Keratinocyte (primary cell): ENCODE results near the gene SNAPC4. TPM values are rescaled to one million over a fixed set of nuclear protein-coding genes. Genes with fewer than 3 reads are reported as not detected.

Experiments used
- DNase-seq: peaks from one replicate; pipeline ENCODE4 v3.0.0-alpha.2; 2011; ENCODE audit warnings: low read depth, missing footprints, low spot score
- FAIRE-seq: peaks from 2 replicates; lab custom pipeline; 2011; peaks lifted over from hg19 to GRCh38; lab: Jason Lieb, UNC
- H2AFZ ChIP-seq: 2 replicates; pipeline ENCODE4 v1.6.0; 2012; ENCODE audit warnings: low read length, control low read depth, inconsistent platforms; ENCODE audit not compliant: control insufficient read depth
- H3K27ac ChIP-seq: 2 replicates; pipeline ENCODE4 v1.5.1; 2011; ENCODE audit warnings: low read length; ENCODE audit not compliant: control insufficient read depth, insufficient read depth
- H3K27me3 ChIP-seq: 3 replicates; pipeline ENCODE4 v1.6.0; 2011; ENCODE audit warnings: low read length; ENCODE audit not compliant: control insufficient read depth, insufficient read depth; ENCODE audit errors: extremely low read depth
- H3K36me3 ChIP-seq, 2 experiments: 2 replicates in 1 of 2; 3 replicates in 1 of 2; pipeline ENCODE4 v1.5.1; 2011; ENCODE audit warnings: low read length in 2 of 2, mild to moderate bottlenecking in 1 of 2; ENCODE audit not compliant: control insufficient read depth in 2 of 2, insufficient read depth in 2 of 2; ENCODE audit errors: extremely low read depth in 1 of 2
- H3K4me1 ChIP-seq: 3 replicates; pipeline ENCODE4 v1.5.1; 2011; ENCODE audit warnings: low read length; ENCODE audit not compliant: control insufficient read depth, insufficient read depth; ENCODE audit errors: extremely low read depth
- H3K4me2 ChIP-seq: 3 replicates; pipeline ENCODE4 v1.6.0; 2011; ENCODE audit warnings: low read depth, low read length; ENCODE audit not compliant: control insufficient read depth, insufficient read depth; ENCODE audit errors: extremely low read depth
- H3K4me3 ChIP-seq, 3 experiments: fragments of 200-600 bp in 1 of 3; sonication (generic) in 1 of 3; 2 replicates in 2 of 3; 3 replicates in 1 of 3; pipeline ENCODE4 v1.5.1; 2011 to 2016; ENCODE audit warnings: low read length in 3 of 3, mild to moderate bottlenecking in 3 of 3, control low read depth in 2 of 3, inconsistent platforms in 1 of 3, low read depth in 1 of 3, mixed read lengths in 1 of 3, mixed run types in 1 of 3, moderate library complexity in 1 of 3; ENCODE audit not compliant: control insufficient read depth in 2 of 3, insufficient read depth in 2 of 3; ENCODE audit errors: extremely low read depth in 1 of 3
- H3K79me2 ChIP-seq: 2 replicates; pipeline ENCODE4 v1.6.0; 2012; ENCODE audit warnings: low read length; ENCODE audit not compliant: control insufficient read depth, insufficient read depth
- H3K9ac ChIP-seq: 3 replicates; pipeline ENCODE4 v1.6.0; 2011; ENCODE audit warnings: low read length; ENCODE audit not compliant: control insufficient read depth, insufficient read depth; ENCODE audit errors: extremely low read depth
- H3K9me1 ChIP-seq: 3 replicates; pipeline ENCODE4 v1.6.0; 2011; ENCODE audit warnings: low read length; ENCODE audit not compliant: control insufficient read depth, insufficient read depth; ENCODE audit errors: extremely low read depth
- H3K9me3 ChIP-seq: 2 replicates; pipeline ENCODE4 v1.5.1; 2012; ENCODE audit warnings: low read depth, low read length; ENCODE audit not compliant: control insufficient read depth
- H4K20me1 ChIP-seq: 3 replicates; pipeline ENCODE4 v1.6.0; 2011; ENCODE audit warnings: low read length; ENCODE audit not compliant: control insufficient read depth, insufficient read depth; ENCODE audit errors: extremely low read depth
- CTCF ChIP-seq, 3 experiments: IDR thresholded peaks in 1 of 3; conservative IDR thresholded peaks in 1 of 3; optimal IDR thresholded peaks in 1 of 3; 2 replicates in 2 of 3; 3 replicates in 1 of 3; pipeline versions ENCODE3 to v1.5.1; 2011; ENCODE audit warnings: low read length in 3 of 3, mild to moderate bottlenecking in 3 of 3, moderate library complexity in 2 of 3, control low read depth in 1 of 3, inconsistent platforms in 1 of 3; ENCODE audit not compliant: insufficient read depth in 2 of 3; ENCODE audit errors: extremely low read depth in 1 of 3
- EZH2 ChIP-seq: IDR thresholded peaks from one replicate; pipeline ENCODE4 v1.6.1; 2012; ENCODE audit warnings: inconsistent platforms, mild to moderate bottlenecking, low read length, moderate library complexity
- dilution Hi-C: fragments of 300-500 bp; cut with MboI; formaldehyde crosslinking; loops from one replicate; pipeline ENCODE4 v1.7.0; 2020; ENCODE audit warnings: low sequenced_read_pairs; ENCODE audit not compliant: extremely low pct_ligation_motif_present
- polyA plus RNA-seq, 5 experiments: library from polyadenylated mRNA; depleted of rRNA in 3 of 5; stranded (reverse) in 3 of 5; stranded (forward) in 1 of 5; unstranded in 1 of 5; fragments of >200 nt; gene quantifications; 1 replicate in 1 of 5; 2 replicates in 3 of 5; 3 replicates in 1 of 5; pipeline versions ENCODE4 v1.2.1 to v1.2.3, GENCODE V29; 2011 to 2012; ENCODE audit warnings: missing spikeins in 2 of 5, low read depth in 1 of 5, low replicate concordance in 1 of 5

SNAPC4 gene
- polyA plus RNA-seq, 1 donor (not counting 4 experiments of a cell fraction or from before 2014, with no cell fraction given): 3.6 TPM

GRCh38 chr9:136372561-136373299, 27.2 kb downstream of the SNAPC4 start:
- Histone ChIP-seq H3K4me3 (no peak overlapping the region), H3K9ac (no peak overlapping the region), H3K27me3 (no peaks in the 10 kb centered on the region), H3K79me2 (no peaks in the 10 kb centered on the region), H3K36me3 (peaks cover 0 to 11% of the 10 kb centered on the region in 2 experiments), H2AFZ (no peak overlapping the region), H3K4me2 (no peak overlapping the region), H3K27ac (no peak overlapping the region), H3K4me1 (peaks cover 8% of the 10 kb centered on the region), H3K9me3 (no peaks in the 10 kb centered on the region), H3K9me1 (no peaks in the 10 kb centered on the region), H4K20me1 (peaks cover 2% of the 10 kb centered on the region)
- DNase-seq: no peak
- dilution Hi-C loops: no loop called here
- TF ChIP-seq EZH2 (no peak), CTCF (optimal IDR thresholded peaks at IDR 0.05 in 1 of 3, IDR thresholded peaks at IDR 0.05 in 1 of 3, conservative IDR thresholded peaks at IDR 0.05 in 1 of 3; ENCODE audit: extremely low read depth in 1 of 3, insufficient read depth in 2 of 3, low read length in 3 of 3) (peak in 1 of 3 experiments; percentile 16)
- no peak for FAIRE-seq

GRCh38 chr9:136372006-136372405, 28.0 kb downstream of the SNAPC4 start:
- H3K4me1 ChIP-seq: peaks cover 8% of the 10 kb centered on the region
- H3K9me3 ChIP-seq: no peaks in the 10 kb centered on the region
- dilution Hi-C loops: no loop called here
- H3K4me3 ChIP-seq: no peak overlapping the region
- H3K27ac ChIP-seq: no peak overlapping the region
- peaks cover 2% of the 10 kb centered on the region for H4K20me1 ChIP-seq
- no peak for FAIRE-seq
- TF ChIP-seq EZH2: no peak
- TF ChIP-seq CTCF (optimal IDR thresholded peaks at IDR 0.05 in 1 of 3, IDR thresholded peaks at IDR 0.05 in 1 of 3, conservative IDR thresholded peaks at IDR 0.05 in 1 of 3; ENCODE audit: extremely low read depth in 1 of 3, insufficient read depth in 2 of 3, low read length in 3 of 3): no peak
- H3K79me2 ChIP-seq: no peaks in the 10 kb centered on the region
- no peaks in the 10 kb centered on the region for H3K27me3 ChIP-seq
- no peak overlapping the region for H3K4me2 ChIP-seq
- no peaks in the 10 kb centered on the region for H3K9me1 ChIP-seq
- DNase-seq: no peak
- no peak overlapping the region for H2AFZ ChIP-seq
- H3K36me3 ChIP-seq: peaks cover 0 to 9% of the 10 kb centered on the region in 2 experiments
- no peak overlapping the region for H3K9ac ChIP-seq
